ENCODE results near the gene SKP1.

SKP1 gene

DNA sequence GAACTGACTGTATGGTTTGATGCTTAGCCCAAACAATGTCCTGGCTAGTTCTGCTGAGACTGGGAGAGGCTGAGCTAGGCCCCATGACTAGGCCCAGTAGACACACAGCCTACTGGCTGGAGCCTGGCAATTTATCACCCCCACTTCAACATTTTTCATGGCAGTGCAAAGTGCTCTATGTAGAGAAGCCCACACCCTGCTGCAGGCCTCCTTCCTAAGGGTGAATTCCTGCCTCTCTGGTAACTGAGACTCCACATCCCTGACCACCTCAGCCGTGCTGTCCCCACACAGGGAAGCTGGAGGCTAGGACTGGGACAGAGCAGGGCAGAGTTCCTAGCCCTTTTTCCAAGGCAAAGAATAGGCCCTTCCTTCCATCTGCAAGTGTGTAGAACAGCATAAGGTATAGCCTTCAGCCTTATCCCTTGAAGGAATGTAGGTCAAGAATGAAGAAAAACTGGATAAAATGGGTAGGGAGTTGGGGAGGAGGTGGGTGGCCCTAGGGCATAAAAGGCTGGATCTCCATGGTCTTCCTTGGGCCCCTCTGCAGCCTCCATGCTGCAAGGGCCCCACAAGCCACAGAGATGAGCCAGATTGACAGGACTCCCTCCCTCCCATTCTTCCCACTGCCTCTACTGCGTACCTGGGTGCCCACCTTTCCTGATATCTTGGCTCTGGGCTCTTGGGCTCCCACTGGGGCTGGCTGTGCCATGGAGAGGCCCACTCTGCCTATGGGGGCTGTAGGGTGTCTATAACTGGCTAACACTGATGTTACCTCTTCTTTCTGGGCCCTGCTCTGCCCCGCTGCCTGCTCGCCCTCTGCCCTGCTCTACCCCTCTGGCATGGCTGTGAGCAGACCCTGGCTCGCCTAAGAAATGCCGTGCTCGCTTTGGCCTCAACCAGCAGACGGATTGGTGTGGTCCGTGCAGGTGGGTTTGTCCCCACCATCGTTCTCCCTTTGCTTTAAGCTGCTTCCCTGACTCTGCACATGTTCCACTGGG is 32.5 kb downstream of the SKP1 start:
- peak; percentile 68 for DNase-seq (ENCODE audit: low read depth, low spot score)

GRCh38 chr5:134143431-134143830 is 33.3 kb downstream of the SKP1 start:
- DNase-seq (ENCODE audit: low read depth, low spot score): no peak

DNA sequence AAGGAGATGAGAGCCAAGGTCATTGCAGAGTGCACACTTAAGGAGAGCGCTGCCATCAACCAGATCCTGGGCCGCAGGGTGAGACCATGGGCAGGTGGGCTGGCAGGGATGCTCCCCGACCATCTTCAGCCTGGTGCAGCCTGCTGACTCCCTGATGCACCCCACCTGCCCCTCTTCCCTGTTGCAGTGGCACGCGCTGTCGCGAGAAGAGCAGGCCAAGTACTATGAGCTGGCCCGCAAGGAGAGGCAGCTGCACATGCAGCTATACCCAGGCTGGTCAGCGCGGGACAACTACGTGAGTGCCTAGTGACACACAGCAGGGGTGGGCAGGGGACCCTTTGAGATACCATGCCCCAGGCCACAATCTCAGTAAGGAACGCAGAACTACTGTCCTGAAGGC is 33.9 kb downstream of the SKP1 start:
- DNase-seq (ENCODE audit: low read depth, low spot score): no peak

GRCh38 chr5:134142052-134142451 is 34.7 kb downstream of the SKP1 start:
- DNase-seq (ENCODE audit: low read depth, low spot score): no peak

DNA sequence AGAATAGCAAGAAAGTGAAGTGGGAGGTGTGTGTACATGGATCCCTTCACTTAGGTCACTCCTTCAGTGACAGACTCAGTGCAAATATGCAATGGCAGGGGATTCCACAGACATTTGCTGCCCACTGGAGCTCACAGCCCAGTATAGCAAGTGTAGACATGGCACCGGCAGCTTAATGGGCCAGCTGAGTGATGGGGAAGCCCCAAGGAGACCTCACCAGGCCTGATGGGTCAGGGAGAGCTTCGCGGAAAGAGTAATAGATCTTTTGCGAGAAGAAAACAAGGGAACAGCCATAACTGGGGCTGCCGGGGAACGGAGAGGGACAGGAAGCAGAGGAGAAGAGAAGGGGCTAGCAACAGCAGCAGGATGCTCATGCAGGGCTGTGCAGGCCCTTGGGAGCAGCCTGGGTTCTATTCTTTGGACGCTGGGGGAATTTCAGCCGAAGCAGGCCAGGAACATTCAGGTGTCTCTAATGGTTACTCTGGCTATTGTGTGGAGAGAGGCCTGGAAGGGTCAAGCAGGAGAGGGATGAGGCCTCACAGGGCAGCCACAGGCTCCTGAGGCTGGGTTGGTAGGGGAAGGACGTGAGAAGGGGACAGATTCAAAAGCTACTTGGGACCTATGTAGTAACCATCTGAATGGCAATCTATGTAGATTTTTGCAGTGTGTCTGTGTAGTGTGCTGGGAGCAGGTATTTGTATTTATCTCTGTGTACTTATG is 35.3 kb downstream of the SKP1 start:
- no peak for DNase-seq (ENCODE audit: low read depth, low spot score)

- DNase-seq (ENCODE audit: low read depth, low spot score): peak; percentile 90
Observed at GRCh38 chr5:134140530-134141201, 36.1 kb downstream of the SKP1 start.

DNA sequence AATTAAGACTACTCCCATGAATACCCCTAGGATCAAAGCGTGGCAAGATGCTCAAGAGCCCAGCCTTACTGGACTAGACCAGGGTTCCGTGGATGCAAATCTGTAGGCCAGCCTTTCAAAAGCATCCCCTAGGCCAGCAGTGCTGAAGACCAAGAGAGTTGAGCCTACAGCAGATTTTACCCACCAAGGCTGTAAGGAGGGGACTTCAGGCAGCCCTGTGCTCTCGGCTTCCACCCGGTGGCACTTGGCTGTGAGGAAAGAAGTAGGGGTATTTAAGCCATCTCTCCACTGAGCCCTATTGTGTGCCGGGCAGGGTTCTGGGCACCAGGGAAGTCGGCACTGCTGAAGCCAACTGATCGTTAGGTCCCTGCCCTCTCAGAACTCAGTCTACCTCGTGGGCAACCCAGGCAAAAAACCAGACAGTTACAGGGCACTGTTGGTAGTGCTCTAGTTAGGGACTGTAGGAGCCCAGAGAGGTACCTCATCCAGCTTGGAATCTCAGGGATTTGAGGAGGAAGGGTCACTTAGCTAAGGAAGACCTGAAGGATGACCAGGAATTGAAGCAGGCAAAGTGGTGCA is 36.8 kb downstream of the SKP1 start:
- DNase-seq (ENCODE audit: low read depth, low spot score): no peak

DNA sequence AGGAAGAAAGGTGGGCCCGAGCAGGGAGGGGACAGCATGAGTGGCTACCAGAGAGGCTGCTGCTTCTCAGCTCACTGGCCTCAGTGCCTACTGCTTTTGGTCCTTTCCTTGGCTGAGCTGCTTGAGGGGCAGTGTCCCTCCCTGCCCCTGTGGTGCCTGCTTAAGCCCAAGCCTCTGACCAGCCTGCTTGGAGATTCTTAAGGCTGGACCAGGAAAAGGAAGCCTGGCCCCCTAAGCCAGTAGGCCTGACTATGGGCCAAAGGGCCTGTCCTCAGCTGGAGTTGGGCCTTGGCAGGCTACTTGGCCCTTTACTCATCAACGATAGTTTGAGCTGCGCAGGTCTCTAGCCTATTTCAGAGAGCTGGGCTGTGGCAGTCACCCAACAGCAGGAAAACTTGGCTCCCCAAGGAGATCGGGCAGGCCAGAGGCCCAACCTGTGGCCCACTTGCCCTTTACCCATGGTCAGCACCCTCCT is 37.3 kb downstream of the SKP1 start:
- DNase-seq (ENCODE audit: low read depth, low spot score): no peak

GRCh38 chr5:134138416-134139376 is 38.1 kb downstream of the SKP1 start:
- DNase-seq (ENCODE audit: low read depth, low spot score): no peak

GRCh38 chr5:134136771-134137170 is 40.0 kb downstream of the SKP1 start:
- DNase-seq (ENCODE audit: low read depth, low spot score): no peak

- peak; percentile 27 for DNase-seq (ENCODE audit: low read depth, low spot score)
Observed at GRCh38 chr5:134136221-134136631, 40.5 kb downstream of the SKP1 start.

- no peak for DNase-seq (ENCODE audit: low read depth, low spot score)
Observed at GRCh38 chr5:134135091-134135655, 41.6 kb downstream of the SKP1 start.

GRCh38 chr5:134133995-134134541 is 42.7 kb downstream of the SKP1 start:
- DNase-seq (ENCODE audit: low read depth, low spot score): peak; percentile 69

GRCh38 chr5:134133188-134133994 is 43.4 kb downstream of the SKP1 start:
- DNase-seq (ENCODE audit: low read depth, low spot score): no peak

DNA sequence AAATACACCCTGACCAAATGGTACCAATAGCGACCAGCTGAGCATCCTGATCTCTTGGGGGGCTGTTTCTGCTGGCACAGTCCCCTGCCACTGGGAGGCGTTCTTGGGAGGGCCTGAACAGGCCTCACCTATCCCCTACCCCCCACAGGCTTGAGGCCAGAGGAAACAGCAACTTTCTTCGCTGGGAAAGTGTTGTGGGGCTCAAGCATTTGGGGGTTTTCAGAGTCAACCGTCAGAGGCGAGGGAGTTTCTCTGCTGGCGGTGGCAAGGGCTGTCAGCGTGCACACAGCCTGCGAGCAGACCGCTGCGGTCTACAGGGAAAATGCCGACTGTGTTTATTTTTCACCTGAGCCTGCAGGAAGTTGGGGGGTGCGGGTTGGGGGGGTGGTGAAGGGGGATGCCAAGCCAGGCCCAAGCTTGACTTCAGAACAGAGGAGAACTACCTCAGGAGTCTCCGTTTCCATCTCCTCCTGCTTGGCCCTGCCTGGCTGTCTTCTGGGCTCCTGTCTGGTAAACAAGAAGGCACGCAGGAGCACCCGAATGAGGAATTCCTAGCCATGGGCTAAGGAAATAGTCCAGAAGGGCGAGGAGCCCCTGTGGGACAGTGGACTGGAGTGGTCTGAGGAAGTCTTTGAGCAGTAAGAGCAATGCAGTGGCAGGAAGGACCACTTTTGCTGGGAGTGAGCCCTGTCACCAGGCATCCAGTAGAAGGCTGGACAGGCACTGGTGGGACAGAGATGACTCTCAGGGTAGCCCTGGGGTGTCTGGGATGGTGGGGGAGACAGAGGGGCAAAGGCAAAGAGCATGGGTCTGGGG is 44.2 kb downstream of the SKP1 start:
- no peak for DNase-seq (ENCODE audit: low read depth, low spot score)

- no peak for DNase-seq (ENCODE audit: low read depth, low spot score)
Observed at GRCh38 chr5:134131578-134132350, 45.0 kb downstream of the SKP1 start.

GRCh38 chr5:134131165-134131564 is 45.6 kb downstream of the SKP1 start:
- no peak for DNase-seq (ENCODE audit: low read depth, low spot score)

Measured in ELF-1 (cell line).